NCI-H1105 treated with DMSO at 0.1 percent for 48 hours (cell line): ENCODE data around the gene BIRC3.
"Not testable (repeated sequence)": the region's sequence is repeated elsewhere in the genome, so short reads cannot be mapped to it uniquely, and the experiment has no call there.

Source experiments
- DNase-seq: peaks from one replicate; lab custom pipeline; 2025; lab: John Stamatoyannopoulos, UW

The BIRC3 gene

DNA sequence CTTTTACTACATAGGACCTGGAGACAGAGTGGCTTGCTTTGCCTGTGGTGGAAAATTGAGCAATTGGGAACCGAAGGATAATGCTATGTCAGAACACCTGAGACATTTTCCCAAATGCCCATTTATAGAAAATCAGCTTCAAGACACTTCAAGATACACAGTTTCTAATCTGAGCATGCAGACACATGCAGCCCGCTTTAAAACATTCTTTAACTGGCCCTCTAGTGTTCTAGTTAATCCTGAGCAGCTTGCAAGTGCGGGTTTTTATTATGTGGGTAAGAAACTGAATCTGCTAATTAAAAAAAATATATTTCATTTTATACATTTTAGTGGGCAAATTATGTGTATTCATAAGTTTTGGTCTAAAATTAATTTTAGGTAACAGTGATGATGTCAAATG is 7.8 kb downstream of the BIRC3 start:
- DNase-seq, result no peak

DNA sequence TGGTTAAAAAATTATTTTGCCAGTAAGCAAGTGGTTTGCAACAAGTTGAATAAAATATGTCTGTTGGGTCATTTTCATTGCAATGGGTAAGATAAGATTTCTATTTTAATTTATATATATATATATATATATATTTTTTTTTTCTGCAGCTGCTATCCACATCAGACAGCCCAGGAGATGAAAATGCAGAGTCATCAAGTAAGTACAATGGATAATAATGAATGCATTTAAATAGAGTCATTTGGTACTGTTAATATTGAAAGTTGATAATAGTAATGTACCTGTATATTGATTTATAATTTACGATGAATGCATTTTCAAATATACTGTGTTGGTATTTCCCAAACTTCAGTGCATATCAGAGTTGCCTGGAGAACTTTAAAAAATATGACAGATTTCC is 11.5 kb downstream of the BIRC3 start:
- DNase-seq, result no peak

DNA sequence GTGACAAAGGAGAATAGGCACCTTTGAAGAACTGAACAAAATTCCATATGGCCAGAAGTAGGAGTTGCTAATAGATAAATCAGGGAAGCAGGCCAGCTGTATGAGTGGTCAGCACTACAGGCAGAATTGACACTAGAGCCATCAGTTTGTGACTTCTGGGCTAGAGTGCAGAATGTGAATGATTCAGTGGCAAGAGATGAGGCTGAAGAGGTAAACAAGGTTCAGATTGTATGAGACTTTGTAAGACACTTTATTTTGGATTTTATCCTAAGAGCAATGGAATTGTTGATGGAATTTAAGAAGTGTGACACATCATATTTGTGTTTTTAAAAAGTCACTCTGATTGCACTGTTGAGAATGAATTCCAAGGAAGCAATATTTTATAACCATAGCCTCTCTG is 12.9 kb downstream of the BIRC3 start:
- DNase-seq, result no peak

DNA sequence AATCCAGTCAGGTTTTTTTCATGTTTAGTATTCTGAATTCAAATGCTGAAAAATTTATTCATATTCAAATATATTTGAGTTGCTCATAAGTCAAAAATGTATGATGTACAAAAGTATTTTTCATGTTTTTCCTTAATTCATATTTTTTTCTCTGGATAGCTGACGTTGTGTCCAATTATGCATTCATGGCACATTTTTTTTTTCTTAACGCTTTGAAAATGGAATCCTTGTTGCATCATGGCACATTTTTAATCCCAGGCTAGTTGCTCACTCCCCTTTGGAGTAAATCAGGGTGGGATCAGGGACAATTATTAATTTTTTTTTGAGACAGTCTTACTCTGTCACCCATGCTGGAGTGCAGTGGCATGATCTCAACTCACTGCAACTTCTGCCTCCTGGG is 14.1 kb downstream of the BIRC3 start:
- DNase-seq, result no peak

DNA sequence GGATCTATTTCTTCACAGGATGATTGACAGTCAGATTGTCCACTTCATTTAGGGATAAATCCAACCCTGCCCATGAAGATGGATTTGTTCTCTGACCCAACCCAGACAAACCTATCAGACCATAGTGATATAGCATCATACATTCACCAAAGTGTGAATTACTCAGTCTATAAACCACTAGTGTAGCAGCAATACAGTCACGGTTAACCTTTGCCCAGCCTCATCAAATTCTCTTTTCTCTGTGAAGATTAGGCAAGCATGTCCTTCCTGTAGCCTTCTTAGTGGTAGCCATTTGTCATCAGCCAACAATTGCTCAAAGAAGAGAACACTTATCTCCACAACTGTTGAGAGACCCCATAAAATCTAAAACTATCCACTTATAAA is 15.3 kb downstream of the BIRC3 start:
- DNase-seq, result no peak

DNA sequence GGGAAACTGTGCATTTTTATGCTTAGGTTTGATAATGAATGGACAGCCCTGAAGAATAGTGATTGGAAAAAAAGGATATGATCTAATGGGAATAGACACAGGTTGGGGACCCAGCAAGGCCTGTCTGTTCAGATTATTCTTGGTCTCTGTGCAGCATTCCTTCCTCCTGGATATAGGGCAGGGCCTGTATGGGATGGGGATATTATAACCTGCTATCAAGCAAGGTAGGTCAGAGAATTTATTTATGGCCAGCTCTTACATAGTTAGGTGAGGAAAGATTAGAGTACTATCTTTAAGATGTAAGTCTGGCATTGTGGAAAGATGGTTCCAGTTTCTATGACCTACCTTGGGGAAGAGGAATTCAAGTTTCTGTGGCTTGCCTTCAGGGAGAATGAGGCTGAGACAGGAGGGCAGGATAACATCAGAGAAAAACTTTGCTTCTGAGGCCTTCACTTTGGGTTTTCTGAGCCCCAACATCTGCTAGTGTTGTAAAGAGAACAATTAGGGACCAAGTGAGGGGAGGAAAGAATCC is 21.3 kb downstream of the BIRC3 start:
- DNase-seq, result no peak

DNA sequence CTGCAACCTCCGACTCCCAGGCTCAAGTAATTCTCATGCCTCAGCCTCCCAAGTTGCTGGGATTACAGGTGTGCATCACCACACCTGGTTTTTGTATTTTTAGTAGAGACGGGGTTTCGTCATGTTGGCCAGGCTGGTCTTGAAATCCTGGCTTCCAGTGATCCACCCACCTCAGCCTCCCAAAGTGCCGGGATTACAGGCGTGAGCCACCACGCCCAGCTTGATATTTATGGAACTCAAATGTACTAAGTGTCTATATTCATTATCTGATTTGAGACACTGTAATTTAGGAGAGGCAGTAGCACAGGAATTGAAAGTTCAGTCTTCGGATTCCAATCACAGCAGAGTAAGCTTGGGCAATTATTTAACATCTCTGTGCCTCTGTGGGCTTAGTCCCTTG is 24.0 kb downstream of the BIRC3 start:
- not testable (repeated sequence) for DNase-seq

DNA sequence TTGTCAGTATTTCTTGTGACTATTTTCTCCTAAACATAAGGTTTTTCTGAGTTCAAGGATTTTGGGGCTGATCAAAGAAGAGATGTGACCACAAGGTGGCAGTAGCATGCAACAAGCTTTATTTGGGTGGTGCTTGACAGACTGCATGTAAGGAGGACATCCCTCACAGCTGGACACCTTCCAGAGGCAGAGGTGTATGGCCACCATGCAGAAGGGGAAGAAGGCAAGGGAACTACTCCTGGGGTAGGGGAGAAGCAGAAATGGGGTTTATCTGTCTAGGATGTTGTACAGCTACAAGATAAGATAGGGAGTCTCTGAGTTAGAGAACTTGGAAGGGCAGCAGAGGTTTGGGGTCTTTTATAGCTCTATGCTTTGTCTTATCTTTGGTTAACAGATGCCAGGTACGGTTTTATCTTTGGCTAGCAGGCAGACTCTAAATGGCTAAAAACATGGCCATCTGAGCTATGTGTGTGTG is 24.6 kb downstream of the BIRC3 start:
- peak; percentile 81 for DNase-seq

DNA sequence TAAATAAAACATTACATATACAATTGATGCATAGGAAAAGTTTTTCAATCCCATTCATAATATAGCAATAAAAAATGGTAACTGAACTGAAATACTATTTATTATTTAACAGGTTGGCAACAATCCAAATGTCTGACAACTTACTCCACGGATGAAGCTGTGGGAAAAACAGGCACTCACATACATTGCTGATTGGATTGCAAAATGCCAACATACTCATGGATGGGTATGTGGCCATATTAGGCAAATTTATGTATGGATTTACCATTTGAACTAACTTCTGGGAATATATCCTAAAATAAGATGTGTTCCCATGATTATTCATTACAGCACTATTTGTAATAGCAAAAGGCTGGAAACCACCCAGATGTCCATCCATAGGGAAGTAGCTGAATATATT is 26.5 kb downstream of the BIRC3 start:
- DNase-seq, result no peak

DNA sequence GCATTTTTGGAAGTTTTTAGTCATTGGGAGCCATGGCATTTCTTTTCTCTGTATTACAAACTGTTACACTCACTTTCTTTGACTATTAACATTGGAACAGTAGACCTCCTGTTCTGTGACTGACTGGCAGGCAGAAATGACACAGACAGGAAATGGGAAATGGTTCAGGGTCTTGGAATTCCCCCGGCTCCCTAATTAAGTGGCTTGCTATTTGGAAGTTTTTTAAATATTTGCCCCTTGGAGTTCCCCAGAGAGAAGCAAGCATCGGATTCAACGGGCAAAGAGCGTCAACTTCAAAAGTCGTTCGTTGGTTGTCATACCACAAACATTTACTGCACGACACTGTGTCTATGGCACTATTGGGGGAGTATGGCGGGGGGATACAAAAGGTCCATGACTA is 28.6 kb downstream of the BIRC3 start:
- DNase-seq, result no peak

DNA sequence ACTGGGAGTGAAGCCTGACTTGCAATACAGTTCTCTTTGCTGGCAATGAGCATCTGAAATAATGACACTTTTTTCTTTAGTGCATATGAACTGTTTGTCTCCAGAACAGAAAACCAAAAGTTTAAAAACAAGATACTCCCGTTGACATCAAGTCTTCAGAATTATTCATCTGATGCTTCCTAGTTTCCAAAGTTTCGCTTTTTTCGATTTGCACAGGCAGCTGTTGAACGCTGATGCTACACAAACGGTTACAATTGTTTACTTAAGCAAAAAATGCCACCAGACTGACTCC is 29.1 kb downstream of the BIRC3 start:
- DNase-seq, result no peak

DNA sequence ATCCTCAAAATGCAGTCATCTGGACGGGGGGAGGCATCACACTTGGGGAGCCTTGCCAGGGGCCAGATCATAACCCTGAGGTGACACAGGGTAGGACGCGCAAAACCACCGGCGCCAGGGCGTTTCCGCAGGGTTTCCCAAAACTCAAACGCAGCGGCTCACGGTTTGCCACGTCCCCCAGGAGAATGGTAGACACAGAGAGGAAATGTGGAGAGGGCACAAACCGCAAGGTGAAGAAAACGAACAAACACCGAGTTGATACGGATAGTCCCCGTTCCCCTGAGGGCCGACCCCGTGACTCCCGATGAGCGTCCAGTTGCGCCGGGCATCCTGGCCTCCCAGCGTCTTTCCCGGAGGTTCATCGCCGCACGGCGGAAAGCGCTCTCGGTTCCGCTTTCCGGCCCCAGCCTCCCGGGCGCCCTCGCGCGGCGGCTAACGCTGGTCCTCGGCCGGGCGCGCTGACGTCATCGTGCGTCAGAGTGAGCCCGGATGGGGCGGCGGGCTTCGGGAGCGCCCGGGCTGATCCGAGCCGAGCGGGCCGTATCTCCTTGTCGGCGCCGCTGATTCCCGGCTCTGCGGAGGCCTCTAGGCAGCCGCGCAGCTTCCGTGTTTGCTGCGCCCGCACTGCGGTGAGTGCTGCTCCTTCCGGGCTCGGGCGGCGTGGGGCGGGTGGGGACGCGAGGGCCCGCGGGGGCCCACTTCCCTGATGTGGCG is 29.6 kb downstream of the BIRC3 start, which contains the start of gene BIRC2:
Gene BIRC2, plus strand, starts transcription at position 467 of the 714 bp plus-strand sequence. CDS start 2,641 bp downstream, outside the sequence.
- peak; percentile 92 for DNase-seq

DNA sequence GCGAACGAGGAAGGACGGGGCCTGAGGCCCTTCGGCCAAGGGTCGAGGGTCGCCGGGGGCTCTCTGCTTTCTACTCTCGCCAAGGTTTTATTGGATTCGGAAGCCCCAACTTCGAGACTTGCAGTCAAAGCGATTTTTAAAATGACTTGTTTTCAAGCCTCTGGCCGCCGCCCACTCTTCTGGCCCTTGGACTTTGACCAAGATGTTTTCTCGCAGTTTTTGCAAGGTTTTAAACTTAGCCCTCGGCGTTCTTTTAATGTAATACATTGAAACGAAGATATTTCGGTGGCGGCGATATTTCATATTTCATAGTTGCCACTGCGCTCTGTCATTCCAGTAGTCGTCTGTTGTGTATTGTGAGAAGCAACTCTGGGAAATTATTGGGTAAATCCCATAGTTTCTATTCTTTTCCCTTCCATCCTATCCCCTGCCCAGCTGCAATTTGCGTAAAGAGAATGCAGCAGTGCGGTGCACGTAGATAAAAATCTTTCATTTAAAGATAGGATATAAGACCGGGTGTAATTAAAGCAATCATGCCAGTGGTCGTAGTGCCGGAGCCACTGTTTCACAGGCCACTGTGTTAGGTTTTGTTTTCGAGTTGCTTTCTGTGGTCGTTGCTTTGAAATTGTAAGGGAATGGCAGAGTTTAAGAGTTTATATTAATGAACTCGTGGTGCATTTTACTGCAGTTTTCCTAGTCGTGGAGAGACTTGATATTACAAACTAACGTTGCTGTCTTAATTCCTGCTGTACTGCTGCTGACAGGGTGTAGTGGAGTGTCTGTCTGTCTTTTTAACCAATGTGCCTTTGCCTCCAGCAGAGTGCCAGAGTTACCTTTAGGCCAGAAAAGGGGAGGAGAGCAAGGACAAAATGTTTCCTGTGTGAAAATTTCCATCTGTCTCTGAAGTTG is 30.4 kb downstream of the BIRC3 start:
- DNase-seq, result peak; percentile 39

DNA sequence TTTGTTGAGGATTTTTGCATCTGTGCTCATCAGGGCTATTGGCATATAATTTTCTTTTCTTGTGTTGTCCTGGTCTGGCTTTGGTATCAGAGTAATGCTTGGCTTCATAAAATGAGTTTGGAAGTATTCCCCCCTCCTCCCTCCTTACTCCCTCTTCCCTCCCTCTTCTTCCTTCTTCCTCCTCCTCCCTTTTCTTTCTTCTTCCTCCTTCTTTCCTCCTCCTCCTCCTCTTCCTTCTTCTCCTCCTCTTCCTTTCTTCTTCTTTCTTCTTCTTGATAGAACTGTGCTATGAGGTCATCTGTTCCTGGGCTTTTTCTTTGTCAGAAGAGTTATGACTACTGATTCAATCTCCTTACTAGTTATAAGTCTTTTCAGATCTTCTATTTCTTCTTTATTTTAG is 39.8 kb downstream of the BIRC3 start:
- no peak for DNase-seq

DNA sequence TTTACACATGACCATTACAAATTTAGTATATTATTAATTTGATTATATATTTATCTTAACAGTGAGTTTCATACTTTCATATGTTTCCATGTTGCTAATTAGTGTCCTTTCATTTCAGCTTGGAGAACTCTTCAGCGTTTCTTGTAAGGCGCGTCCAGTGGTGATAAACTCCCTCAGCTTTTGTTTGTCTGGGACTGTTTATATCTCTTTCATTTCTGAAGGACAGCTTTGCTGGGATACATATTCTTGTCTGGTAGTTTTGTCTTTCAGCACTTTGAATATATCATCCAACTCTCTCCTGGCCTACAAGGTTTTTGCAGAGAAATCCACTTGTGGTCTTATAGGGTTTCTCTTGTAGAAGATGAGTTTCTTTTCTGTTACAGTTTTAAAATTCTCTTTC is 42.1 kb downstream of the BIRC3 start:
- DNase-seq, result no peak

DNA sequence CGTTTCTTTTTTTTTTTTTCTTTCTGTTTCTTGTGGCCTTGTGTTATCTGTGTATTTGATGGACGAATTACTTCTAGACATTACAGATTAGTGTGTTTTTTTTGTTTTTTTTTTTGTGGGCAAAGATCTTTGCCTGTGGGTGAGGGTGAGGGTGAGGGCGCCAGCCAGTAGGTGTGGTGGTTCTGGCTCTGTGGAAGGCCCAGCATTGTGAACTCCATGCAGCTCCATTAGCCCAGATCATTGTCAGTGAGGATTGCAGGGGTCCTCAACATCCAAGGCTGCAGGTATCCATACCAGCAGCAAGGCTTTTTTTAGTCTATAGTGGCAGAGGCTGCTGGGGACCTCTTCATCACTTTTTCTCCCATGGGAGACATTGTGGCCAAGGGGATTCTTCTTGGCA is 43.4 kb downstream of the BIRC3 start:
- no peak for DNase-seq

DNA sequence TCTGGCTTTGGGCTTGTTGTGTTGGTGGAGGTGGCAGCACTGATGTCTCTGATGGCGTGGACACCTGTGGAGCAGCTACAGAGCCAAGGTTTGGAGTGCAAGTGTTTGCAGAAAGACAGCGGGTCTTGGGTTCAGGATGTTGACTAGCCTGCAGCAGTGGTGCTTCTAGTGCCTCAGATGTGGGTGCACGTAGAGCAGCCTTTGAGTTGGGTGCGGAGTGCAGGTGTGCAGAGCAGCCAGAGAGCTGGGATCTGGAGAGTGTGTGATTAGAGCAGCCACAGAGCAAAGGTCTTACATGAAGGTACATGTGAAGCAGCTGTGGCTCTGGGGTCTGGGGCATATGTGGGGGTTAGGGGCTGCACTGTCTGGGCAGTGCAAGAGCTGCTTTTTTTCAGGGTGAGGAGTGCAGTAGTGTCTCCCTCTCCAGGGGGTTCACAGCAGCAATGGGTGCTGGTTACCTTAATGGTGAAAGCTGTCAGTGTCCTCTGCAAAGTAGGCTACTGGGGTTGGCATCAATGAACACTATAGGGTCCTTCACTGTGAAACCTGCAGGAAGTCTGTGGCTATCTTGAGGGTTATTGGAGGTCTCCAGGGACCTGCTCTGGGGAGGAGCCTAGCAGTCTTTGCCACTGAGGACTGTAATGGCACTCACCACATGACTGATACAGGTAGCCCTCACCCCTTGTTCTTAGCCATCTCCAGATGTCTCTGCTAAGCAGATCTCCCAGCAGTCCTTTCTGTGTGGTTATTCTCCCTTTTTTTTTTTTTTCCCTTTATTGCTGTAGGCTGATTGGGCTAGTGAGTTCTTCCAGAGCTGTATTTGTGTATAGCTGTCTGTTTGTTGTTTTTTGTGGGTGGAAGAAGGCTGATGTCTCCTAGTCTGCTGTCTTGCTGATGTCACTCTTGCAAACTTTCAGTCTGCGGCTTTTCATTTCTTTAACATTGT is 44.1 kb downstream of the BIRC3 start:
- no peak for DNase-seq

DNA sequence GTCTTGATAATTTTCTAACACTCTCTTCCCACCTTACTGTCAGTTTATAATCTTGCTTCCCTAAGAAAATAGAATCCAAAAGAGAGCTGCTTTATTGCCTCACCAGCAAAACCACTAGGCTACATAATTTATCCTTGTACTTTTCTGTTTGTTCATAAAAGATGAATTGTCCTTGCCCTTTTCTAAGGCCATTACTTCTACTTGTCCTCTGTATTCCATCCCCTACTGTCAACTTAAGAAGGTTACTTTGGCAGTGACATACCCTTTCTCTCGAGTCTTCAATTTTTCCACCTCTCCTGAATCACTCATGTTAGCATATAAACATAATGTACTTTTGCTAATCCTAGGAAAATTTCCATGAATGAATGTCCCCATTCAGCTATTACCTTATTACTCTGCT is 47.7 kb downstream of the BIRC3 start:
- DNase-seq, result no peak

DNA sequence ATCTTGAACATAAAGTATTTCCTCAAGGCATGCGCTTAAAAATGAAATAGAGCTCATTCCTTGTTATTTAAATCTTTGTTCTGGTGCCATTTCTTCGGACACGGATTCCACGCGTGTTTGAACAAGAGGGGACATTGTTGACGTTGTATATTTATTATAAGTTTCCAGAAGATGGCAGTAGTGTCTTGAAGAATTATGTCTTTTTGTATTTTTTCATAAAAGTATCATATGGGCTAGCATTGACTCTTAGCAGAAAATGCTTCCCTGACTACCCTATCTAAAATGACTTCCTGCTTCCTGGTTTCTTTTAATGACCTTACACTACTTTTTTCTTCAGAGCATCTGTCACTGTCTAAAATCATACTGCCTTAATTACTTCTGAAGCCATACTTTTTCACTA is 50.1 kb downstream of the BIRC3 start:
- peak; percentile 27 for DNase-seq

DNA sequence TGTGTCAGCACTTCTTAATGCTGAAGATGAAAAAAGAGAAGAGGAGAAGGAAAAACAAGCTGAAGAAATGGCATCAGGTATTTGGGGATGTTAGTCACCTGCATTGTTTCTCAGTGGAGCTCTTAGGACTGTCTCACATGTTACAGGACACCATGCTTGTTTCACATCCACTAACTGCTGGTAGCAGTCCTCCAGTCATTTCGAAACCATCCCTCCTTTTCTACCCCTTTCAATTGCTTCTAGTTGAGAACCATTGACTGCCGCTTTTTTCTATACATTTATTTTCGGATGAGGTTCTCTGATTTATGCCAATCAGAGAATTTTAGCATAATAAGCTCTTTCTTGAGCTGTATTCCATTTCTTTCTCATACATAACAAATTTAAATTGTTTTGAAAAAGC is 51.2 kb downstream of the BIRC3 start:
- DNase-seq, result no peak

DNA sequence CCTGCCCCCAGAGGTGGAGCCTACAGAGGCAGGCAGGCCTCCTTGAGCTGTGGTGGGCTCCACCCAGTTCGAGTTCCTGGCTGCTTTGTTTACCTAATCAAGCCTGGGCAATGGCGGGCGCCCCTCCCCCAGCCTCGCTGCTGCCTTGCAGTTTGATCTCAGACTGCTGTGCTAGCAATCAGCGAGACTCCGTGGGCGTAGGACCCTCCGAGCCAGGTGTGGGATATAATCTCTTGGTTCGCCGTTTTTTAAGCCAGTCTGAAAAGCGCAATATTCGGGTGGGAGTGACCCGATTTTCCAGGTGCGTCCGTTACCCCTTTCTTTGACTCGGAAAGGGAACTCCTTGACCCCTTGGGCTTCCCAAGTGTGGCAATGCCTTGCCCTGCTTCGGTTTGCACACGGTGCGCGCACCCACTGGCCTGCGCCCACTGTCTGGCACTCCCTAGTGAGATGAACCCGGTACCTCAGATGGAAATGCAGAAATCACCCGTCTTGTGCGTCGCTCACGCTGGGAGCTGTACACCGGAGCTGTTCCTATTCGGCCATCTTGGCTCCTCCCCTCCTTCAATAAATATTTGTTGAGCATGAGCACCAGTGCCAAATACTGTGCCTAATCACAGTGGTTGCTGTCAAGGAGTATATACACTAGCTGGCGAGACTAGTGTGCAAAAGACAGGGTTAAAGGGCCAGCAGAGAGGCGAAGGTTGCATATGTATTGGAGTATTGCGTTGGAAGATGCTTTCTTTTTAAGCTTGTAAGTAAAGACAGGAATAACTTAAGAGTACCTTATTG is 57.5 kb downstream of the BIRC3 start:
- peak; percentile 6 for DNase-seq
